ENCODE results near the gene RABGAP1L.
"Not testable (repeated sequence)": the region's sequence is repeated elsewhere in the genome, so short reads cannot be mapped to it uniquely, and the experiment has no call there.

- not testable (repeated sequence) for TF ChIP-seq CTCF (IDR thresholded peaks at IDR 0.05; ENCODE audit: low read depth, low read length); EZH2phosphoT487 (IDR thresholded peaks at IDR 0.05; ENCODE audit: low read depth)
Observed at GRCh38 chr1:174143727-174144396, 15.5 kb upstream of the RABGAP1L start.
